Fibroblast of lung (primary cell): ENCODE measurements around the gene RASGRF2. TPM values are rescaled to one million over a fixed set of nuclear protein-coding genes. Genes with fewer than 3 reads are reported as not detected.

Experiments used
- DNase-seq, 2 donors: peaks; one replicate each; pipeline versions ENCODE4 v3.0.0 to v3.0.0-alpha.2; 2010; ENCODE audit warnings: low read depth in 2 of 2
- H2AFZ ChIP-seq: 2 replicates; pipeline ENCODE4 v1.5.1; 2012; ENCODE audit warnings: low read length, control low read depth, inconsistent platforms
- H3K27ac ChIP-seq: 2 replicates; pipeline ENCODE4 v1.5.1; 2011; ENCODE audit warnings: low read length, control low read depth; ENCODE audit not compliant: insufficient read depth
- H3K27me3 ChIP-seq: 2 replicates; pipeline ENCODE4 v1.5.1; 2011; ENCODE audit warnings: mild to moderate bottlenecking, low read length; ENCODE audit not compliant: control insufficient read depth, insufficient read depth
- H3K36me3 ChIP-seq: 2 replicates; pipeline ENCODE4 v1.5.1; 2011; ENCODE audit warnings: low read length; ENCODE audit not compliant: control insufficient read depth, insufficient read depth
- H3K4me1 ChIP-seq: 2 replicates; pipeline ENCODE4 v1.5.1; 2011; ENCODE audit warnings: low read length; ENCODE audit not compliant: control insufficient read depth, insufficient read depth; ENCODE audit errors: extremely low read depth
- H3K4me2 ChIP-seq: 2 replicates; pipeline ENCODE4 v1.5.1; 2011; ENCODE audit warnings: low read length, control low read depth; ENCODE audit not compliant: insufficient read depth; ENCODE audit errors: extremely low read depth
- H3K4me3 ChIP-seq, 4 experiments: fragments of 200-600 bp in 1 of 4; sonication (generic) in 1 of 4; replicated peaks in 1 of 4; 2 replicates each; pipeline ENCODE4 v1.5.1; 2011 to 2016; ENCODE audit warnings: low read length in 4 of 4, low read depth in 3 of 4, mild to moderate bottlenecking in 3 of 4, control low read depth in 2 of 4, inconsistent platforms in 1 of 4, mixed read lengths in 1 of 4; ENCODE audit not compliant: insufficient read depth in 1 of 4; ENCODE audit errors: control extremely low read depth in 1 of 4
- H3K79me2 ChIP-seq: 2 replicates; pipeline ENCODE4 v1.5.1; 2012; ENCODE audit warnings: mild to moderate bottlenecking, low read length, inconsistent platforms; ENCODE audit not compliant: control insufficient read depth, insufficient read depth
- H3K9ac ChIP-seq: 2 replicates; pipeline ENCODE4 v1.5.1; 2011; ENCODE audit warnings: mild to moderate bottlenecking, low read length, control low read depth; ENCODE audit not compliant: insufficient read depth
- H3K9me3 ChIP-seq: 2 replicates; pipeline ENCODE4 v1.5.1; 2012; ENCODE audit warnings: low read depth, low read length; ENCODE audit not compliant: control insufficient read depth, insufficient read depth
- H4K20me1 ChIP-seq: 2 replicates; pipeline ENCODE4 v1.5.1; 2011; ENCODE audit warnings: low read length; ENCODE audit not compliant: control insufficient read depth, insufficient read depth; ENCODE audit errors: extremely low read depth
- CTCF ChIP-seq, 2 donors: IDR thresholded peaks in 1 of 2; conservative IDR thresholded peaks in 1 of 2; 1 replicate in 1 of 2; 2 replicates in 1 of 2; pipeline ENCODE4 v1.5.1; 2011 to 2012; ENCODE audit warnings: low read length in 2 of 2, control low read depth in 1 of 2, inconsistent platforms in 1 of 2, low read depth in 1 of 2, mild to moderate bottlenecking in 1 of 2
- EZH2 ChIP-seq: IDR thresholded peaks from 2 replicates; pipeline ENCODE4 v1.5.1; 2012; ENCODE audit warnings: low read length, control low read depth, mild to moderate bottlenecking; ENCODE audit errors: missing control alignments
- polyA plus RNA-seq, 2 donors: library from polyadenylated mRNA; depleted of rRNA in 1 of 2; stranded (reverse) in 1 of 2; unstranded in 1 of 2; fragments of >200 nt; gene quantifications; 2 replicates each; pipeline ENCODE4 v1.2.1, GENCODE V29; 2011 to 2012; ENCODE audit warnings: missing spikeins in 1 of 2
- total RNA-seq: library from RNA; depleted of rRNA; stranded (reverse); fragments of >200 nt; gene quantifications from 2 replicates; pipeline ENCODE4 v1.2.1, GENCODE V29; 2014

Gene RASGRF2
- total and polyA plus RNA-seq, 2 donors (not counting 1 experiment from before 2014, with no cell fraction given), result 3.5 to 19.5 TPM

GRCh38 chr5:80988419-80988935 lies 28.3 kb downstream of the RASGRF2 start:
- Histone ChIP-seq H3K4me1 (no peaks in the 10 kb centered on the region), H3K79me2 (peaks cover 2% of the 10 kb centered on the region), H3K9ac (no peak overlapping the region), H3K27me3 (no peaks in the 10 kb centered on the region), H3K36me3 (no peaks in the 10 kb centered on the region), H4K20me1 (no peaks in the 10 kb centered on the region), H3K4me2 (no peak overlapping the region), H3K27ac (no peak overlapping the region), H3K9me3 (no peaks in the 10 kb centered on the region), H2AFZ (no peak overlapping the region), H3K4me3 (no peak overlapping the region)
- TF ChIP-seq EZH2, result no peak
- TF ChIP-seq CTCF (conservative IDR thresholded peaks at IDR 0.05 in 1 of 2, IDR thresholded peaks at IDR 0.05 in 1 of 2; ENCODE audit: low read depth in 1 of 2, low read length in 2 of 2), result no peak
- DNase-seq, result peak in 1 of 2 donors; percentile 38

- Histone ChIP-seq H3K79me2 (peaks cover 2% of the 10 kb centered on the region), H3K36me3 (no peaks in the 10 kb centered on the region), H3K27ac (no peak overlapping the region), H3K9ac (no peak overlapping the region), H3K4me1 (no peaks in the 10 kb centered on the region), H3K4me2 (no peak overlapping the region), H4K20me1 (no peaks in the 10 kb centered on the region), H3K9me3 (no peaks in the 10 kb centered on the region), H3K27me3 (no peaks in the 10 kb centered on the region), H2AFZ (no peak overlapping the region), H3K4me3 (no peak overlapping the region)
- no peak for DNase-seq
- TF ChIP-seq CTCF (conservative IDR thresholded peaks at IDR 0.05 in 1 of 2, IDR thresholded peaks at IDR 0.05 in 1 of 2; ENCODE audit: low read depth in 1 of 2, low read length in 2 of 2) (no peak), EZH2 (no peak)
These were observed 29.7 kb downstream of the RASGRF2 start for GRCh38 chr5:80989883-80990282.

GRCh38 chr5:80990527-80990926 lies 30.4 kb downstream of the RASGRF2 start:
- no peak for DNase-seq
- H3K4me1 ChIP-seq, result no peaks in the 10 kb centered on the region
- H3K9ac ChIP-seq, result no peak overlapping the region
- no peak for TF ChIP-seq EZH2
- TF ChIP-seq CTCF (conservative IDR thresholded peaks at IDR 0.05 in 1 of 2, IDR thresholded peaks at IDR 0.05 in 1 of 2; ENCODE audit: low read depth in 1 of 2, low read length in 2 of 2), result no peak
- H3K4me3 ChIP-seq, result no peak overlapping the region
- H3K79me2 ChIP-seq, result peaks cover 2% of the 10 kb centered on the region
- H3K27ac ChIP-seq, result no peak overlapping the region
- no peaks in the 10 kb centered on the region for H3K36me3 ChIP-seq
- H3K4me2 ChIP-seq, result no peak overlapping the region
- no peaks in the 10 kb centered on the region for H4K20me1 ChIP-seq
- no peaks in the 10 kb centered on the region for H3K9me3 ChIP-seq
- H2AFZ ChIP-seq, result no peak overlapping the region
- no peaks in the 10 kb centered on the region for H3K27me3 ChIP-seq
